Right ventricle myocardium superior (tissue), 1 donor: ENCODE results near the gene NSMCE1. TPM values are rescaled to one million over a fixed set of nuclear protein-coding genes. Genes with fewer than 3 reads are reported as not detected.

Experiments
- ATAC-seq: fragments of 200-7000 bp; cut with Tn5 transposase; one replicate; pipeline ENCODE4 v1.9.1; 2020; ENCODE audit warnings: mild to moderate bottlenecking; ENCODE audit not compliant: poor library complexity
- DNase-seq: peaks from one replicate; pipeline ENCODE4 v3.0.0-alpha.2; 2020
- intact Hi-C: fragments of 100-400 bp; cut with DNase I; formaldehyde crosslinking; loops from one replicate; pipeline ENCODE4 v1.11.2; 2022
- long read RNA-seq: library from polyadenylated mRNA; unstranded; transcript quantifications from one replicate; pipeline ENCODE4 v2.0.0, GENCODE V29; 2021
- total RNA-seq: library from RNA; stranded (reverse); fragmentation: NEBNext Ultra II Directional; extraction: Animal tissue kit (Norgen Biotek cat#: 25700); gene quantifications from one replicate; pipeline ENCODE4 v1.2.1, GENCODE V29; 2021
- donor health status: DM: no; HTN: yes; CAD: no; lungs with severe emphysema.

Gene NSMCE1
- 36.0 TPM for total RNA-seq
- long read RNA-seq, transcript NSMCE1-201 (8 exons, 1,067 nt) = major isoform, 11 of 12 reads
- long read RNA-seq, partial matches to known transcripts = 0 of 12 reads
- long read RNA-seq, other reads (novel, unspliced or antisense) = 1 of 12 reads

GRCh38 chr16:27268376-27269299, at the start of gene NSMCE1:
Gene NSMCE1, minus strand, starts transcription at chr16:27268772. Its CDS starts 11,202 bp downstream, at chr16:27257570.
- peak; percentile 100 for ATAC-seq
- intact Hi-C loops = no loop called here
- DNase-seq = peak; percentile 99

GRCh38 chr16:27317738-27318391, 49.3 kb upstream of the NSMCE1 start:
- intact Hi-C loops = no loop called here
- ATAC-seq = no peak
- no peak for DNase-seq

GRCh38 chr16:27317320-27317719, 48.7 kb upstream of the NSMCE1 start:
- no peak for ATAC-seq
- intact Hi-C loops = no loop called here
- no peak for DNase-seq

GRCh38 chr16:27316038-27316680, 47.6 kb upstream of the NSMCE1 start:
- intact Hi-C loops = no loop called here
- DNase-seq (no peak), ATAC-seq (no peak)

GRCh38 chr16:27315333-27316037, 46.9 kb upstream of the NSMCE1 start:
- ATAC-seq = peak; percentile 11
- peak; percentile 67 for DNase-seq
- intact Hi-C loops = no loop called here

GRCh38 chr16:27314986-27315332, 46.4 kb upstream of the NSMCE1 start:
- DNase-seq (no peak), ATAC-seq (no peak)
- intact Hi-C loops = no loop called here

GRCh38 chr16:27314161-27314723, 45.7 kb upstream of the NSMCE1 start:
- DNase-seq (peak; percentile 72), ATAC-seq (peak; percentile 38)
- intact Hi-C loops = no loop called here

GRCh38 chr16:27313422-27314160, 45.0 kb upstream of the NSMCE1 start, which contains the start of gene IL4R:
Gene IL4R, plus strand, starts transcription at chr16:27313974. Its CDS starts 26,230 bp downstream, at chr16:27340204.
- peak; percentile 83 for DNase-seq
- ATAC-seq = peak; percentile 73
- intact Hi-C loops = no loop called here

GRCh38 chr16:27312580-27313421, 44.2 kb upstream of the NSMCE1 start:
- intact Hi-C loops = no loop called here
- DNase-seq (no peak), ATAC-seq (no peak)

- DNase-seq = no peak
- intact Hi-C loops = no loop called here
- no peak for ATAC-seq
Observed at GRCh38 chr16:27311897-27312303, 43.3 kb upstream of the NSMCE1 start.

GRCh38 chr16:27311448-27311830, 42.9 kb upstream of the NSMCE1 start:
- intact Hi-C loops = no loop called here
- ATAC-seq = no peak
- no peak for DNase-seq

- DNase-seq = no peak
- intact Hi-C loops = no loop called here
- no peak for ATAC-seq
Observed at GRCh38 chr16:27310576-27311447, 42.2 kb upstream of the NSMCE1 start.

- intact Hi-C loops = no loop called here
- ATAC-seq (no peak), DNase-seq (no peak)
Observed at GRCh38 chr16:27308792-27309191, 40.2 kb upstream of the NSMCE1 start.

GRCh38 chr16:27305839-27306442, 37.4 kb upstream of the NSMCE1 start:
- intact Hi-C loops = no loop called here
- no peak for DNase-seq
- no peak for ATAC-seq

GRCh38 chr16:27304881-27305745, 36.5 kb upstream of the NSMCE1 start:
- peak; percentile 31 for ATAC-seq
- DNase-seq = no peak
- intact Hi-C loops = no loop called here
